HFFc6 (cell line): ENCODE results near the gene MYF5. TPM values are rescaled to one million over a fixed set of nuclear protein-coding genes. Genes with fewer than 3 reads are reported as not detected.

Experiments used
- DNase-seq: peaks from one replicate; pipeline ENCODE4 v3.0.0-alpha.2; 2018
- H3K27ac Mint-ChIP-seq: 2 replicates; pipeline ENCODE4 v1.8.0; 2020; ENCODE audit warnings: mild to moderate bottlenecking, mixed read lengths
- H3K27me3 Mint-ChIP-seq: 2 replicates; pipeline ENCODE4 v1.8.0; 2021; ENCODE audit warnings: mild to moderate bottlenecking, moderate library complexity, mixed read lengths; ENCODE audit not compliant: insufficient read depth
- H3K36me3 Mint-ChIP-seq: 2 replicates; pipeline ENCODE4 v1.8.0; 2021; ENCODE audit warnings: low read depth, mixed read lengths
- H3K4me1 Mint-ChIP-seq: 2 replicates; pipeline ENCODE4 v1.8.0; 2020; ENCODE audit warnings: low read depth, mixed read lengths
- H3K4me3 Mint-ChIP-seq: 2 replicates; pipeline ENCODE4 v1.8.0; 2020; ENCODE audit warnings: mild to moderate bottlenecking, moderate library complexity, mixed read lengths
- H3K9me3 Mint-ChIP-seq: 2 replicates; pipeline ENCODE4 v1.8.0; 2020; ENCODE audit warnings: mild to moderate bottlenecking, mixed read lengths
- CTCF ChIP-seq: fragments of 200-600 bp; sonication (generic); IDR thresholded peaks from 2 replicates; pipeline ENCODE4 v1.5.0; 2021; ENCODE audit warnings: antibody characterized with exemption, mild to moderate bottlenecking
- total RNA-seq, 6 experiments: library from RNA; stranded (reverse); fragmentation: NEBNext Ultra II Directional; extraction: Animal tissue kit (Norgen Biotek cat#: 25700); gene quantifications; 2 replicates in 1 of 6; 3 replicates in 5 of 6; pipeline ENCODE4 v1.2.3, GENCODE V29; 2021

MYF5 gene
- total RNA-seq, 6 experiments from 2014 or later, result not detected

GRCh38 chr12:80707830-80708258 is 8.9 kb upstream of the MYF5 start:
- Mint-ChIP-seq H3K27ac (no peak overlapping the region), H3K4me3 (no peak overlapping the region), H3K4me1 (peaks cover 12% of the 10 kb centered on the region), H3K36me3 (peaks cover 9% of the 10 kb centered on the region), H3K27me3 (no peaks in the 10 kb centered on the region; the same call in 1 of the 2 replicates), H3K9me3 (no peaks in the 10 kb centered on the region)
- TF ChIP-seq CTCF, result no peak
- DNase-seq, result no peak

- TF ChIP-seq CTCF, result no peak
- Mint-ChIP-seq H3K4me3 (no peak overlapping the region), H3K27ac (no peak overlapping the region), H3K9me3 (no peaks in the 10 kb centered on the region), H3K36me3 (peaks cover 9% of the 10 kb centered on the region), H3K27me3 (no peaks in the 10 kb centered on the region; the same call in 1 of the 2 replicates), H3K4me1 (peaks cover 7% of the 10 kb centered on the region)
- no peak for DNase-seq
Measured at GRCh38 chr12:80708259-80708974, 8.3 kb upstream of the MYF5 start.

GRCh38 chr12:80708975-80709328 is 7.8 kb upstream of the MYF5 start:
- no peaks in the 10 kb centered on the region for H3K9me3 Mint-ChIP-seq
- H3K36me3 Mint-ChIP-seq, result peaks cover 9% of the 10 kb centered on the region
- no peak overlapping the region for H3K4me3 Mint-ChIP-seq
- no peak for TF ChIP-seq CTCF
- no peak overlapping the region for H3K27ac Mint-ChIP-seq
- peaks cover 5% of the 10 kb centered on the region for H3K4me1 Mint-ChIP-seq
- DNase-seq, result no peak
- H3K27me3 Mint-ChIP-seq, result peaks cover under 1% of the 10 kb centered on the region

GRCh38 chr12:80709811-80710726 is 6.6 kb upstream of the MYF5 start:
- no peak overlapping the region for H3K4me3 Mint-ChIP-seq
- peak; percentile 57 for TF ChIP-seq CTCF
- peaks cover 9% of the 10 kb centered on the region for H3K36me3 Mint-ChIP-seq
- H3K27ac Mint-ChIP-seq, result no peak overlapping the region
- H3K27me3 Mint-ChIP-seq, result peaks cover 2% of the 10 kb centered on the region
- H3K9me3 Mint-ChIP-seq, result no peaks in the 10 kb centered on the region
- no peak for DNase-seq
- peaks cover 6% of the 10 kb centered on the region; the same call in 1 of the 2 replicates for H3K4me1 Mint-ChIP-seq

- peaks cover 4% of the 10 kb centered on the region for H3K27me3 Mint-ChIP-seq
- no peak overlapping the region for H3K4me3 Mint-ChIP-seq
- H3K9me3 Mint-ChIP-seq, result no peaks in the 10 kb centered on the region
- peaks cover 9% of the 10 kb centered on the region; the same call in 1 of the 2 replicates for H3K4me1 Mint-ChIP-seq
- DNase-seq, result no peak
- no peak for TF ChIP-seq CTCF
- H3K27ac Mint-ChIP-seq, result no peak overlapping the region
- H3K36me3 Mint-ChIP-seq, result peaks cover 9% of the 10 kb centered on the region
Measured at GRCh38 chr12:80710727-80711449, 5.8 kb upstream of the MYF5 start.
